Peyer's patch (tissue), 4 donors: ENCODE results near the gene SPC24.

ENCODE experiments used
- CTCF ChIP-seq, 6 experiments: fragments of 450-650 bp in 4 of 6; fragments of 200-600 bp in 2 of 6; sonication (generic) in 1 of 6; IDR thresholded peaks; one replicate each; pipeline ENCODE4 v1.5.1; 2017 to 2019; ENCODE audit warnings: antibody characterized with exemption in 6 of 6, mild to moderate bottlenecking in 3 of 6, moderate library complexity in 1 of 6
- POLR2A ChIP-seq, 2 donors: fragments of 450-650 bp; IDR thresholded peaks; one replicate each; pipeline ENCODE4 v1.5.1; 2017; ENCODE audit warnings: antibody characterized with exemption in 2 of 2, mild to moderate bottlenecking in 2 of 2, moderate library complexity in 2 of 2

- TF ChIP-seq CTCF (IDR thresholded peaks at IDR 0.05): peak; percentile 73 to 93 (median 88)
- TF ChIP-seq POLR2A (IDR thresholded peaks at IDR 0.05): no peak
These were observed 24.6 kb downstream of the SPC24 start for GRCh38 chr19:11130824-11131455.
